ENCODE results near the gene PYHIN1.
A peak's percentile ranks its signal among the peaks of the same experiment; 100 is the strongest.

DNA sequence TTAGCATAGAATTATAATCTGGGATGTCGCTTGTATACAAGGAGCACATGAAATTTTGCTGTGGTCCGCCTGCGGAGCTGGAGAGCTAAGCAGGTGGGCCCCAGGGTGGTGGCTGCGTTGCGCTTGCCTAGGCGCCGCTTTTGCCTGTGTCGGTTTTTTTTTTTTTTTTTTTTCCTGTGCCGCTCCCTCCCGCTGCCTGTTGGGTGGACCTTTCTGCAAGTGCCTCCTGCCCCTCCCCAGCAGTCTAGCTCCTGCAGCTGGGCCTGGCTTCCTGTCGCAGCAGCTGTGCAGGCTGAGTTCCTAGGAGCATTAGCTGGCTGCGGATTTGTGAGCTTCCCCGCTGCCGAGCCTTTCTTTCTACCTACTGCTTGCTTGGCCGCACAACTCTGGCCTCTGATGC, 20.6 kb downstream of the PYHIN1 start:
- TF ChIP-seq, protein P1, sequence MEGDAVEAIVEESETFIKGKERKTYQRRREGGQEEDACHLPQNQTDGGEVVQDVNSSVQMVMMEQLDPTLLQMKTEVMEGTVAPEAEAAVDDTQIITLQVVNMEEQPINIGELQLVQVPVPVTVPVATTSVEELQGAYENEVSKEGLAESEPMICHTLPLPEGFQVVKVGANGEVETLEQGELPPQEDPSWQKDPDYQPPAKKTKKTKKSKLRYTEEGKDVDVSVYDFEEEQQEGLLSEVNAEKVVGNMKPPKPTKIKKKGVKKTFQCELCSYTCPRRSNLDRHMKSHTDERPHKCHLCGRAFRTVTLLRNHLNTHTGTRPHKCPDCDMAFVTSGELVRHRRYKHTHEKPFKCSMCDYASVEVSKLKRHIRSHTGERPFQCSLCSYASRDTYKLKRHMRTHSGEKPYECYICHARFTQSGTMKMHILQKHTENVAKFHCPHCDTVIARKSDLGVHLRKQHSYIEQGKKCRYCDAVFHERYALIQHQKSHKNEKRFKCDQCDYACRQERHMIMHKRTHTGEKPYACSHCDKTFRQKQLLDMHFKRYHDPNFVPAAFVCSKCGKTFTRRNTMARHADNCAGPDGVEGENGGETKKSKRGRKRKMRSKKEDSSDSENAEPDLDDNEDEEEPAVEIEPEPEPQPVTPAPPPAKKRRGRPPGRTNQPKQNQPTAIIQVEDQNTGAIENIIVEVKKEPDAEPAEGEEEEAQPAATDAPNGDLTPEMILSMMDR (conservative IDR thresholded peaks at IDR 0.05; ENCODE audit: low read length): peak; percentile 21; the same call in 1 of the 2 replicates
- no peak for TF ChIP-seq EZH2phosphoT487 (IDR thresholded peaks at IDR 0.05; ENCODE audit: borderline replicate concordance)

Measured in Loucy (cell line).